HG03575 (cell line): Measurements from ENCODE around the gene C16orf90.
"Not testable (repeated sequence)": the region's sequence is repeated elsewhere in the genome, so short reads cannot be mapped to it uniquely, and the experiment has no call there.

Source experiments
- ATAC-seq: cut with Tn5 transposase; IDR thresholded peaks from one replicate; pipeline ENCODE4 v1.9.1; 2021; ENCODE audit not compliant: unreplicated experiment, insufficient number of reproducible peaks, low FRiP score; ENCODE audit errors: extremely low read depth

Gene C16orf90

GRCh38 chr16:3486506-3487215 is 8.6 kb downstream of the C16orf90 start:
- no peak for ATAC-seq

DNA sequence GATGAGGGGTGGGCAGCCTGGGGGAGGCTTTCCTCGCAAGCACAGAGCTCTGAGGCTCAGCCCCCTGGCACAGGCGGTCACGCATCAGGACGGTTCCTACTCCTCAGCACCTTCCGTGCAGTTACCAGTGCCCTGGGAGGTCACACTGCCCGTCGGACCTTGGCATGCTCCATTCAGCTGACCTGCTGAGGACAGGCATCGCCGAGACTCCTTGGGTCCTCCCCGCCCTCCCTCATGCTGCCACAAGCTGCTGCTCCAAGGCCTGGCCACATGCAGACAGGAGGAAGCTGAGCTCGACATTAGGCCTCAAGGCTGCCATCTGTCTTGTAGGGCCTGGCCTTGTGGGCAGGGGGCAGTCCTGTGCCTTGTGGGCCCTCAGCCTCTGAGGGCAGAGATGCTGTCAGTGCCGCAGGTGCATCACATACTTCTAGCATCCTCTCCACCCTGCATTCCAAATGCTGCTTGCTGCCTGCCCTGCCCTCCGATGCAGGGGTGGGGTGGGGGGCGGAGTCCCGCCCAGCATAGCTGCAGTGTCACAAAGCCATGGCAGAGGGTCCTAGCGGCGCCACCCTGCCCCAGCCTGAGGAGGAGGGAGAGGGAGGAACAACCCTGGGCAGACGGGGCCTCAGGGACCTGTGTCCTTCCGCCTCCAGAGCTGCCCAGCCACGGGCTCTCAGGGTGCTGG is 9.3 kb downstream of the C16orf90 start:
- ATAC-seq: no peak

GRCh38 chr16:3485097-3485745 is 10.1 kb downstream of the C16orf90 start:
- no peak for ATAC-seq

GRCh38 chr16:3484318-3485096 is 10.8 kb downstream of the C16orf90 start:
- no peak for ATAC-seq

GRCh38 chr16:3482659-3483241 is 12.5 kb downstream of the C16orf90 start:
- no peak for ATAC-seq

DNA sequence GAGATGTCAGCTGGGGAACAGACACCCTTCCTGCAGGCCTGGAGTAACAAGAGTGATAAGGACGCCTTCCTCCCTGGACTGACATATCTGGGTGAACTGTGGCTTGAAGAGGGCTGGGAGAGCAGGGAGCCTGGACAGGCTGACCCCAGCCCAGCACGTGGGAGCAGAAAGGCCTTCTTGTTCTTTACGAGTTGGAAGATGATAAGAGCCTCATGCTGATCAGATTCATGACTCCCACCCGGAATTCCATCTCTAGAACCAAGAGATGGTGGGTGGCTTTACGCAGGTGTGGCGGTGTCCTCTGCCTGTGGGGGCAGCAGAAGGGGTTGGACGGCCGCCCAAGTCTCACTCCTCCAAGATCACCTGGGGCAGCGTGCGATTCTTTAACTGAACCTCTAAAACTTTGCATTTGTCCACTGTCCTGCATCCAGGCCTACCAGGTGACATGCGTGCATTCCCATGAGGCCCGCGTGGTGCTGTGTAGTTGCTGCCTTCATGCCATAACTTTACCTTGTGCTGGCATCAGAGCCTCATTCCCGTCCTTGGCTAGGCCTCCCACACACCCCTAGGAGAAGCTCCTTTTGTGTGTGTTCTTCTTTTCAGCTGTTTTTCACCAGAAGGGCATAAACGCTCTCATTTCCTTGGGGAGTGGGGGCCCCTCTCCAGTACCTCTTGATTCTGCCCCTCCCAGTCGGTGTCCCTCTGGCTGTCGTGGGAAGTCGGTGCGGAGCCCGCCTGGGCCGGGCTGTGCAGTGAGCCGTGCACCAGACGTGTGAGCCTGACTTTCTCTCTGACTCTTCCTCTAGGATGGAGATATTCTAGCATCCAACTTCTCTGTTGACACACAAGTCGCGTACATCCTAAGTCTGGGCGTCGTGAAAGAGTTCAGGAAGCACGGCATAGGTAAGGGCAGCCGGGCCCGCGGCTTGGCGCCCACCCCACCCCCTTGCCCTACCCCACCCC is 13.3 kb downstream of the C16orf90 start:
- no peak for ATAC-seq

DNA sequence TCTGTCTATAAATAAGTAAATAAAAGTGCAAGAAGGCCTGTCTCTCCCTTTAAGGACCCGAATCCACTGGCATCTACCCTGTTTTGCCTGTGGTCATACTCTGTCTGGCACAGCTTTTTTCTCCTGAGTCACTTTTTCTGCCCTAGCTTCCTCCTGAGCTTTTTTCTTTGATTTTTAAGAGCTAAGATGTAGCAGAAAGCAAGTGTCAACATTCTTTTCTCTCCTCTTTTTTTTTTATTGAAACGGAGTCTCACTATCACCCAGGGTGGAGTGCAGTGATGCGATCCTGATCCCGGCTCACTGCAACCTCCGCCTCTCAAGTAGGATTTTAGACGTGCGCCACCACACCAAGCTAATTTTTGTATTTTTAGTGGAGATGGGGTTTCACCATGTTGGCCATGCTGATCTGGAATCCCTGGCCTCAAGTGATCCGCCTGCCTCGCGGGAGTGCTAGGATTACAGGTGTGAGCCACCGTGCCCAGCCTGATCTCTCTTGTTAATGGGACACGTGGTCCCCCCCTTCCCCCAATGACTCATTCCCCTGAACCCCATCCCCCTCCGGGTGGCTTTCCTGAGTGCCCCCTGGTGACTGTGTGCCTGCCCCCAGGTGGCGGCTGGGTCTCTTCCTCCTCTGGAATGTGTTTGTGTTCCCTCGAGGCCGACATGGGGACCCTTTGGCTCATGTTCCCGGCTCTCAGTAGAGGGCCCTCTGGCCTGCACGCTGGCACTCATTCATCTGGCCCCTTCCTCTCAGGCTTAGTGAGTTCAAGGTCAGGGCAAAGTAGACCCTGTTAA is 14.2 kb downstream of the C16orf90 start:
- ATAC-seq: no peak

GRCh38 chr16:3479654-3480216 is 15.6 kb downstream of the C16orf90 start:
- ATAC-seq: no peak

DNA sequence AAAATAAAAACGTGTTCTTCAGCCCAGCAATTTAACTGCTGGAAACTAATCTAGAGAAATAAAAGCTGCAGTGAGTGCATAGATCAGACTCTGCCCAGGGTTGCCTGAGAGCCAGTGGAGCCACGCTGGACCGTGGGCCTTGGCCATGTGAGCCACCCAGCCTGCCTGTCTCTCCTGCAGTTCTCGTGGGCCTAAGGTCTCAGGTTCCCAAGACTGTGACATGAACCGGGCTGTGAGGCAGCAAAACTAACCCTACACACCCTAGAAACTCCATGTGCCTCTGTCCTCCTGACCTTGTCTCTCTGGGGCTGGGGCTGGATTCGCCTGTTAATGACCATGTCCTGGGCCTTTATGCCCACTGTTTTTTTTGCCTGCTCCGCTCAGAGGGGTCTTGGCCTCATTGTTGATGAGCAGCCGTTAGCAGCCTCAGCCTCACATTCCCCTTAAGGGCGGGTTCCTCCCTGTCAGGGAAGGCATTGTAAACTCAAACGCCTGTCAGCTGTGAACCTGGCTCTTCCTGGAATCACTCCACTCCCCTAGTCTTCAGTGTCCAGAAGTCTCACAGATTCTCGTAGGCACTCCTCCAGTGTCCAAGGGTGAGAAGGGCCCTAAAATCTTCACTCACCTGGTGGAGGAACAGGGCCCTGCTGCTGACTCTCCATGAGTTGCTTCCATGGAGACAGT is 16.9 kb downstream of the C16orf90 start:
- ATAC-seq: no peak

DNA sequence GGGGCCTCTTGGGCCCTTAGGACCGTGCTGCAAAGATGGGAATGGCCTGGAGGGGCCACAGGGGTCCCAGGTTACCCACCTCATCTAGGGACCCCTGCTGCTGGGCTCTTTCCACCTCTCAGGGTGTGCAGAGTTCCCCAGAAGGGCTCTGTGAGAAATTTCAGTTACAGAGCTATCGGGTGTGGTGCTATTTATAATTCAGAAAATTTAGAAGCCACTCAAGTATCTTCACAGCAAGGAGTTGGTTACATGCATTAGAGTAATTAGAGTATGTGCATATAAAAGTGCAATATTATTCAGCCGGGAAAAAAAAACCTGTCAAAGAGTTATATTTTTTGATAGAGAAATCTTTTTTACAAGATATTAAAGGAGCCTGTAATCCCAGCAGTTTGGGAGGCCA is 18.9 kb downstream of the C16orf90 start:
- no peak for ATAC-seq

DNA sequence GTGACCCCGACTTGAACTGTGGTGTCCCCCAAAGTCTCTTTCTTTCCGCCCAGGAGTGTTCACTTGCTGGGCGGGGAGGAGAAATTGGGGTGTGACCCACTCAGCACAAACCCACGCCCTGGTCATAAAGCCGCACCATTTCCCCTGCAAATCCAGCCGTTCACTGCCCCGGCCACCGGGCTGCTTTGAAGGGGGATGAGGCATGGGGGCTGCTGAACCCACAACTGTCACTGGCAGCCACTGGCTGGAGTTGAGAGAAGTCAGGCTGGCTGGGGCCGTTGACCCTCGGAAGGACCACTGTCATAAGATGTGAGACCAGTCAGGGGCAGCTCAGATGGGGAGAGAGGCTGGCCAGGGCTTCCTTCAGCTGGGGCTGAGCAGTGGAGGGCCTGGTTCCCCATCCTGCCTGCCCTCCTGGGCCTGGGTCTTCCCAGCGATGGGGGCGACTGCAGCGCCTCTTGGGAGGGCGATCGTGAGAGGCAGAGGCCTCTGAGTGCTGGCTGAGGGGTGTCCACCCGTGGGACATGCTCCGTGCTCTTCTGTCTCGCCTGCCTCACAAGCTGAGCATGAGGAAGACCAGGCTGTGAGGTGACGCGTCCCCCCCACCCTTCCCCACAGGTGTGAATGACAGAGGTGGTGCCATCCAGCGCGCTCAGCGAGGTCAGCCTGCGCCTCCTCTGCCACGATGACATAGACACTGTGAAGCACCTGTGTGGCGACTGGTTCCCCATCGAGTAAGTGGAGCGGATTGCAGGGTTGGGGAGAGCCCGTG is 19.5 kb downstream of the C16orf90 start:
- no peak for ATAC-seq

DNA sequence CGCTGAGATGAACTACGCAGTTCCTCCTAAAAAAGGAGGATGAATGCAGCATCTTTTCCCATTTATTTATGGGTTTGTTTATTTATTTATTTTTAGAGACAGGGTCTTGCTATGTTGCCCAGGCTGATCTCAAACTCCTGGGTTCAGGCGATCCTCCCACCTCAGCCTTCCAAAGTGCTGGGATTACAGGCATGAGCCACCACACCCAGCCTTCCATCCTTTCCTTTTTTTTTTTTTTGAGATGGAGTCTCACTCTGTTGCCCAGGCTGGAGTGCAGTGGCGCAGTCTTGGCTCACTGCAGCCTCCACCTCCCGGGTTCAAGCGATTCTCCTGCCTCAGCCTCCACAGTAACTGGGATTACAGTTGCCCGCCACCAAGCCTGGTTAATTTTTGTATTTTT is 20.4 kb downstream of the C16orf90 start:
- ATAC-seq: not testable (repeated sequence)

DNA sequence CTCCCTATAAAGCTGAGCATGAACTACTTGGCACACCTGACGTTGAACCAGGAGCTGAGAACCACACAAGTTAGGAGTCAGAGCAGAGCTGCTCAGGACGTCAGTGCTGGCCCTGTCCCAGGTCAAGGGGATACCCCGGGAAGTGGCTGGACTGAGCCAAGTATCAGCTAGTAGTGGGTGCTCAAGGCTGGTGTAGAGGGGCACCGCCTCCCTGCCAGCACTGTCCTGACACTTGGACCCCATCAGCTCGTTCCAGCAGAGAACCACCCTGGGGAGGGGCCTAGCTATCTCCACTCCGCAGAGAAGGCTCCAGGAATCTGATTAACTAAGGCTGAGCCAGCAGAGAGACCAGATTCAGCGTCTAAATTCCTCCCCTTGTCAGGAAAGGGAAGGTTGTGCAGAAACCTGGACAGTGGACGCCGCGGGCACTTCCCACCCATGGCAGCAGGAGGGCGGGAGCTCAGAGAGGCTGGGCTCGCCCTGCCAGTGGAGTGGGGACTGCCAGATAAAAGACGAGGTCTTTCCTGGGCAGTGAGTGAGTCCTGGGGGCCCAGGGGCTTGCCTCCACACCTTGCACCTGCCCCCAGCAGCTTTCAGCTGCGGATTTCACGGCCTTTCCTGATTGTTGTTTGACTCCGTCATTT is 21.0 kb downstream of the C16orf90 start:
- ATAC-seq: no peak

- ATAC-seq: not testable (repeated sequence)
Measured at GRCh38 chr16:3473596-3473943, 21.7 kb downstream of the C16orf90 start.

GRCh38 chr16:3472878-3473595 is 22.3 kb downstream of the C16orf90 start:
- no peak for ATAC-seq
